ENCODE measurements around the gene CA9. TPM values are rescaled to one million over a fixed set of nuclear protein-coding genes. Genes with fewer than 3 reads are reported as not detected.

The CA9 gene
- total RNA-seq, 4 donors from 2014 or later, result not detected

GRCh38 chr9:35650341-35651158 lies 23.2 kb upstream of the CA9 start, which contains the start of gene SIT1:
TSS of gene SIT1 (minus strand) at chr9:35650931. CDS start at chr9:35650853, 78 bp downstream.
- H3K36me3 ChIP-seq, result no peaks in the 10 kb centered on the region
- H3K27ac ChIP-seq, result peak within 1 kb of the TSS in 1 of 3 donors; percentile 18
- peaks cover 5 to 9% of the 10 kb centered on the region in 2 donors for H3K4me1 ChIP-seq
- no peak within 1 kb of the TSS for H3K4me3 ChIP-seq (replicated peaks in 1 of 3)
- intact Hi-C loops (cut with DNase I), result loop anchor here (5.0 kb wide), 1 partner anchor 77 kb away; no protein-coding TSS in a partner anchor
- H3K27me3 ChIP-seq, result no peaks in the 10 kb centered on the region
- 53 to 54% methylated on average over 14 to 16 of the region's 22 CpGs for WGBS, 2 donors
- DNase-seq, result no peak
- TF ChIP-seq POLR2A (IDR thresholded peaks at IDR 0.05) (no peak), CTCF (IDR thresholded peaks at IDR 0.05) (no peak)
- H3K9me3 ChIP-seq, result no peaks in the 10 kb centered on the region

DNA sequence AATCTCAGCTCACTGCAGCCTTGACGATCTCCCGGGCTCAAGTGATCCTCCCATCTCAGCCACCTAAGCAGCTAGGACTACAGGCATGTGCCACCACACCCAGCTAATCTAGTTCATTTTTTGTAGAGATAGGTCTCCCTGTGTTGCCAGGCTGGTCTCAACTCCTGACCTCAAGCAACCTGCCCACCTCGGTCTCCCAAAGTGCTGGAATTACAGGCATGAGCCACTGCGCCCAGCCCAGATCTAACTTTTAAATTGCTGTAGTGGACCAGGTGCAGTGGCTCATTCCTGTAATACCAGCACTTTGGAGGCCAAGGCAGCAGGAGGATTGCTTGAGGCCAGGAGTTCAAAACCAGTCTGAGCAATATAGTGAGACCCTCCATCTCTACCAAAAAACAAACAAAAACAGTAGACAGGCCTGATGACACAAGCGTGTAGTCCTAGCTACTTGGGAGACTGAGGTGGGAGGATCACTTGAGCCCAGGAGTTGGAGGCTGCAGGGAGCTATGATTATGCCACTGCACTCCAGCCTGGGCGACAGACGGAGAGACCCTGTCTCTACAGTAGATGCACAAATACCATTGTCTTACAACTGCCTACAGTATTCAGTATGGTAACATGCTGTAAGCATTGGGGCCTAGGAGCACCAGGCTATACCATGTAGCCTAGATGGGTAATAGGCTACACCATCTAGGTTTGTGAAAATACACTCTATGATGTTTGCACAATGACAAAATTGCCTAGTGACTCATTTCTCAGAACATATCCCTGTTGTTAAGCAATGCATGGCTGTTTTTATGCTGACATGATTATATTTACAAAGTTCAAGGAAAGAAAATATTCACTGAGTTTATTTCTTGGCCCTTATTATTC lies 21.5 kb upstream of the CA9 start:
- H3K27ac ChIP-seq, result no peak overlapping the region
- intact Hi-C loops (cut with DNase I), result loop anchor here (5.0 kb wide), 1 partner anchor 75 kb away; no protein-coding TSS in a partner anchor

GRCh38 chr9:35652829-35653209 lies 20.9 kb upstream of the CA9 start:
- H3K9me3 ChIP-seq, result no peaks in the 10 kb centered on the region
- no peak overlapping the region for H3K27ac ChIP-seq
- no peak overlapping the region for H3K4me3 ChIP-seq (replicated peaks in 1 of 3)
- intact Hi-C loops (cut with DNase I), result loop anchor here (5.0 kb wide), 1 partner anchor 74 kb away; no protein-coding TSS in a partner anchor
- 93% methylated on average over 8 of the region's 8 CpGs for WGBS, 2 donors
- no peaks in the 10 kb centered on the region for H3K4me1 ChIP-seq
- H3K36me3 ChIP-seq, result no peaks in the 10 kb centered on the region
- TF ChIP-seq POLR2A (IDR thresholded peaks at IDR 0.05) (no peak), CTCF (IDR thresholded peaks at IDR 0.05) (no peak)
- DNase-seq, result no peak
- no peaks in the 10 kb centered on the region for H3K27me3 ChIP-seq

More for the DNA sequence above, 21.5 kb upstream of the CA9 start:
- H3K36me3 ChIP-seq, result no peaks in the 10 kb centered on the region
- H3K4me3 ChIP-seq (replicated peaks in 1 of 3), result no peak overlapping the region
- TF ChIP-seq CTCF (IDR thresholded peaks at IDR 0.05) (no peak), POLR2A (IDR thresholded peaks at IDR 0.05) (no peak)
- 84% methylated on average over 7 of the region's 7 CpGs for WGBS, 2 donors
- H3K27me3 ChIP-seq, result no peaks in the 10 kb centered on the region
- peaks cover 2 to 3% of the 10 kb centered on the region in 2 donors for H3K4me1 ChIP-seq
- no peaks in the 10 kb centered on the region for H3K9me3 ChIP-seq
- DNase-seq, result no peak

GRCh38 chr9:35653611-35654010 lies 20.1 kb upstream of the CA9 start:
- H3K27ac ChIP-seq, result no peak overlapping the region
- TF ChIP-seq CTCF (IDR thresholded peaks at IDR 0.05), result no peak
- no peak for DNase-seq
- no peaks in the 10 kb centered on the region for H3K9me3 ChIP-seq
- H3K4me3 ChIP-seq (replicated peaks in 1 of 3), result no peak overlapping the region
- intact Hi-C loops (cut with DNase I), result loop anchor here (5.0 kb wide), 1 partner anchor 74 kb away; no protein-coding TSS in a partner anchor
- 85 to 90% methylated on average over 2 of the region's 2 CpGs for WGBS, 2 donors
- H3K4me1 ChIP-seq, result no peaks in the 10 kb centered on the region
- no peaks in the 10 kb centered on the region for H3K36me3 ChIP-seq
- no peaks in the 10 kb centered on the region for H3K27me3 ChIP-seq
